Measurements from ENCODE around the gene HBE1. TPM values are rescaled to one million over a fixed set of nuclear protein-coding genes. Genes with fewer than 3 reads are reported as not detected.

Gene HBE1
- total RNA-seq, 1 donor from 2014 or later: not detected

GRCh38 chr11:5247472-5248192 is 22.1 kb downstream of the HBE1 start:
- DNase-seq (ENCODE audit: low read depth): no peak
- Histone ChIP-seq H3K36me3 (ENCODE audit: control insufficient read depth, insufficient read depth, low read length) (no peaks in the 10 kb centered on the region), H3K4me3 (ENCODE audit: low read depth, low read length) (no peak overlapping the region), H3K27me3 (ENCODE audit: control insufficient read depth, insufficient read depth, low read length) (no peaks in the 10 kb centered on the region)
- TF ChIP-seq CTCF (IDR thresholded peaks at IDR 0.05; ENCODE audit: insufficient read depth, low read length, poor library complexity, severe bottlenecking): no peak

GRCh38 chr11:5246772-5247471 is 22.8 kb downstream of the HBE1 start:
- Histone ChIP-seq H3K4me3 (ENCODE audit: low read depth, low read length) (no peak overlapping the region), H3K36me3 (ENCODE audit: control insufficient read depth, insufficient read depth, low read length) (no peaks in the 10 kb centered on the region), H3K27me3 (ENCODE audit: control insufficient read depth, insufficient read depth, low read length) (no peaks in the 10 kb centered on the region)
- DNase-seq (ENCODE audit: low read depth): no peak
- TF ChIP-seq CTCF (IDR thresholded peaks at IDR 0.05; ENCODE audit: insufficient read depth, low read length, poor library complexity, severe bottlenecking): no peak

GRCh38 chr11:5245155-5245554 is 24.6 kb downstream of the HBE1 start:
- TF ChIP-seq CTCF (IDR thresholded peaks at IDR 0.05; ENCODE audit: insufficient read depth, low read length, poor library complexity, severe bottlenecking): no peak
- H3K4me3 ChIP-seq (ENCODE audit: low read depth, low read length): no peak overlapping the region
- no peak for DNase-seq (ENCODE audit: low read depth)

GRCh38 chr11:5243816-5244180 is 25.9 kb downstream of the HBE1 start:
- no peak for TF ChIP-seq CTCF (IDR thresholded peaks at IDR 0.05; ENCODE audit: insufficient read depth, low read length, poor library complexity, severe bottlenecking)
- DNase-seq (ENCODE audit: low read depth): no peak
- Histone ChIP-seq H3K4me3 (ENCODE audit: low read depth, low read length) (no peak overlapping the region), H3K27me3 (ENCODE audit: control insufficient read depth, insufficient read depth, low read length) (no peaks in the 10 kb centered on the region), H3K36me3 (ENCODE audit: control insufficient read depth, insufficient read depth, low read length) (no peaks in the 10 kb centered on the region)

More at GRCh38 chr11:5245155-5245554, 24.6 kb downstream of the HBE1 start:
- H3K27me3 ChIP-seq (ENCODE audit: control insufficient read depth, insufficient read depth, low read length): no peaks in the 10 kb centered on the region
- no peaks in the 10 kb centered on the region for H3K36me3 ChIP-seq (ENCODE audit: control insufficient read depth, insufficient read depth, low read length)

GRCh38 chr11:5242933-5243815 is 26.6 kb downstream of the HBE1 start:
- H3K4me3 ChIP-seq (ENCODE audit: low read depth, low read length): no peak overlapping the region
- H3K27me3 ChIP-seq (ENCODE audit: control insufficient read depth, insufficient read depth, low read length): no peaks in the 10 kb centered on the region
- H3K36me3 ChIP-seq (ENCODE audit: control insufficient read depth, insufficient read depth, low read length): no peaks in the 10 kb centered on the region
- DNase-seq (ENCODE audit: low read depth): no peak
- no peak for TF ChIP-seq CTCF (IDR thresholded peaks at IDR 0.05; ENCODE audit: insufficient read depth, low read length, poor library complexity, severe bottlenecking)

Data from kidney epithelial cell (primary cell).